Activated naive CD8-positive, alpha-beta T cell (primary cell): ENCODE measurements around the gene GPM6B.

Experiments used
- H3K27ac Mint-ChIP-seq: one replicate; pipeline ENCODE4 v1.8.0; 2021; ENCODE audit warnings: mixed read lengths
- H3K27me3 Mint-ChIP-seq: one replicate; pipeline ENCODE4 v1.8.0; 2021; ENCODE audit warnings: mixed read lengths
- H3K36me3 Mint-ChIP-seq: one replicate; pipeline ENCODE4 v1.8.0; 2021; ENCODE audit warnings: mixed read lengths
- H3K4me1 Mint-ChIP-seq: one replicate; pipeline ENCODE4 v1.8.0; 2021; ENCODE audit warnings: low read depth, mixed read lengths
- H3K4me3 Mint-ChIP-seq: one replicate; pipeline ENCODE4 v1.8.0; 2021; ENCODE audit warnings: mild to moderate bottlenecking, mixed read lengths
- H3K9me3 Mint-ChIP-seq: one replicate; pipeline ENCODE4 v1.8.0; 2021; ENCODE audit warnings: low read depth, mixed read lengths

The GPM6B gene

GRCh38 chrX:13816643-13817627, at the start of gene GPM6B:
Gene GPM6B, minus strand, starts transcription at chrX:13817093. Its CDS starts 189 bp downstream, at chrX:13816904.
- Mint-ChIP-seq H3K4me3 (no peak within 1 kb of the TSS), H3K4me1 (no peaks in the 10 kb centered on the region), H3K36me3 (no peaks in the 10 kb centered on the region), H3K27ac (no peak within 1 kb of the TSS), H3K9me3 (no peaks in the 10 kb centered on the region), H3K27me3 (peaks cover 5% of the 10 kb centered on the region)

- H3K9me3 Mint-ChIP-seq, result no peaks in the 10 kb centered on the region
- H3K4me1 Mint-ChIP-seq, result no peaks in the 10 kb centered on the region
- no peak overlapping the region for H3K4me3 Mint-ChIP-seq
- no peaks in the 10 kb centered on the region for H3K36me3 Mint-ChIP-seq
- no peak overlapping the region for H3K27ac Mint-ChIP-seq
- H3K27me3 Mint-ChIP-seq, result peaks cover 6% of the 10 kb centered on the region
Measured at GRCh38 chrX:13864264-13864663, 47.4 kb upstream of the GPM6B start.

- Mint-ChIP-seq H3K27ac (no peak overlapping the region), H3K36me3 (no peaks in the 10 kb centered on the region), H3K4me1 (no peaks in the 10 kb centered on the region), H3K9me3 (no peaks in the 10 kb centered on the region), H3K27me3 (peaks cover 7% of the 10 kb centered on the region), H3K4me3 (no peak overlapping the region)
Measured at GRCh38 chrX:13863324-13863723, 46.4 kb upstream of the GPM6B start.

GRCh38 chrX:13859724-13860123, 42.8 kb upstream of the GPM6B start:
- Mint-ChIP-seq H3K27me3 (peaks cover 10% of the 10 kb centered on the region), H3K27ac (no peak overlapping the region), H3K9me3 (no peaks in the 10 kb centered on the region), H3K4me3 (no peak overlapping the region), H3K36me3 (no peaks in the 10 kb centered on the region), H3K4me1 (no peaks in the 10 kb centered on the region)

- H3K27ac Mint-ChIP-seq, result no peak overlapping the region
- H3K27me3 Mint-ChIP-seq, result peaks cover 10% of the 10 kb centered on the region
- no peaks in the 10 kb centered on the region for H3K36me3 Mint-ChIP-seq
- H3K9me3 Mint-ChIP-seq, result no peaks in the 10 kb centered on the region
- H3K4me3 Mint-ChIP-seq, result no peak overlapping the region
- no peaks in the 10 kb centered on the region for H3K4me1 Mint-ChIP-seq
Measured at GRCh38 chrX:13857804-13858203, 40.9 kb upstream of the GPM6B start.

GRCh38 chrX:13855689-13856450, 39.0 kb upstream of the GPM6B start:
- Mint-ChIP-seq H3K9me3 (no peaks in the 10 kb centered on the region), H3K4me1 (no peaks in the 10 kb centered on the region), H3K27ac (no peak overlapping the region), H3K27me3 (peaks cover 10% of the 10 kb centered on the region), H3K36me3 (no peaks in the 10 kb centered on the region), H3K4me3 (no peak overlapping the region)

- Mint-ChIP-seq H3K27me3 (peaks cover 8% of the 10 kb centered on the region), H3K36me3 (no peaks in the 10 kb centered on the region), H3K4me1 (no peaks in the 10 kb centered on the region), H3K27ac (no peak overlapping the region), H3K9me3 (no peaks in the 10 kb centered on the region), H3K4me3 (no peak overlapping the region)
Measured at GRCh38 chrX:13854003-13854402, 37.1 kb upstream of the GPM6B start.

- Mint-ChIP-seq H3K4me3 (no peak overlapping the region), H3K27me3 (peaks cover 5% of the 10 kb centered on the region), H3K4me1 (no peaks in the 10 kb centered on the region), H3K9me3 (no peaks in the 10 kb centered on the region), H3K27ac (no peak overlapping the region), H3K36me3 (no peaks in the 10 kb centered on the region)
Measured at GRCh38 chrX:13852001-13852695, 35.3 kb upstream of the GPM6B start.

GRCh38 chrX:13845721-13846378, 29.0 kb upstream of the GPM6B start:
- peaks cover 2% of the 10 kb centered on the region for H3K27me3 Mint-ChIP-seq
- no peaks in the 10 kb centered on the region for H3K36me3 Mint-ChIP-seq
- H3K9me3 Mint-ChIP-seq, result no peaks in the 10 kb centered on the region
- H3K4me1 Mint-ChIP-seq, result no peaks in the 10 kb centered on the region
- no peak overlapping the region for H3K27ac Mint-ChIP-seq
- no peak overlapping the region for H3K4me3 Mint-ChIP-seq

GRCh38 chrX:13843150-13843721, 26.3 kb upstream of the GPM6B start:
- Mint-ChIP-seq H3K4me3 (no peak overlapping the region), H3K36me3 (no peaks in the 10 kb centered on the region), H3K9me3 (no peaks in the 10 kb centered on the region), H3K27me3 (no peaks in the 10 kb centered on the region), H3K27ac (no peak overlapping the region), H3K4me1 (no peaks in the 10 kb centered on the region)

GRCh38 chrX:13840121-13840520, 23.2 kb upstream of the GPM6B start:
- no peak overlapping the region for H3K4me3 Mint-ChIP-seq
- no peaks in the 10 kb centered on the region for H3K36me3 Mint-ChIP-seq
- no peaks in the 10 kb centered on the region for H3K27me3 Mint-ChIP-seq
- H3K4me1 Mint-ChIP-seq, result no peaks in the 10 kb centered on the region
- no peak overlapping the region for H3K27ac Mint-ChIP-seq
- no peaks in the 10 kb centered on the region for H3K9me3 Mint-ChIP-seq

- no peaks in the 10 kb centered on the region for H3K9me3 Mint-ChIP-seq
- no peak overlapping the region for H3K4me3 Mint-ChIP-seq
Measured at GRCh38 chrX:13837290-13837745, 20.4 kb upstream of the GPM6B start.

GRCh38 chrX:13836575-13836974, 19.7 kb upstream of the GPM6B start:
- Mint-ChIP-seq H3K27me3 (no peaks in the 10 kb centered on the region), H3K27ac (no peak overlapping the region)

More at GRCh38 chrX:13837290-13837745, 20.4 kb upstream of the GPM6B start:
- H3K27me3 Mint-ChIP-seq, result no peaks in the 10 kb centered on the region
- no peaks in the 10 kb centered on the region for H3K4me1 Mint-ChIP-seq
- no peak overlapping the region for H3K27ac Mint-ChIP-seq
- H3K36me3 Mint-ChIP-seq, result no peaks in the 10 kb centered on the region

GRCh38 chrX:13835825-13836224, 18.9 kb upstream of the GPM6B start:
- Mint-ChIP-seq H3K27ac (no peak overlapping the region), H3K4me3 (no peak overlapping the region), H3K27me3 (no peaks in the 10 kb centered on the region), H3K9me3 (no peaks in the 10 kb centered on the region), H3K4me1 (no peaks in the 10 kb centered on the region), H3K36me3 (no peaks in the 10 kb centered on the region)

More at GRCh38 chrX:13836575-13836974, 19.7 kb upstream of the GPM6B start:
- Mint-ChIP-seq H3K4me3 (no peak overlapping the region), H3K9me3 (no peaks in the 10 kb centered on the region), H3K4me1 (no peaks in the 10 kb centered on the region), H3K36me3 (no peaks in the 10 kb centered on the region)
